DND-41 (cell line): ENCODE data around the gene SLC1A3.

Experiments
- ATAC-seq: fragments of 200-7000 bp; cut with Tn5 transposase; 3 replicates; pipeline ENCODE4 v1.9.1; 2021; ENCODE audit warnings: low read depth; ENCODE audit not compliant: insufficient read depth
- DNase-seq: peaks from one replicate; pipeline ENCODE4 v3.0.0-alpha.2; 2020
- H2AFZ ChIP-seq: 2 replicates; pipeline ENCODE4 v1.6.0; 2012; ENCODE audit warnings: low read depth, low read length
- H3K27ac ChIP-seq: 2 replicates; pipeline ENCODE4 v1.5.1; 2012; ENCODE audit warnings: low read length, inconsistent platforms
- H3K27me3 ChIP-seq: fragments of 200-600 bp; sonication (generic); 2 replicates; pipeline ENCODE4 v1.6.0; 2012; ENCODE audit warnings: low read length, mild to moderate bottlenecking, inconsistent platforms; ENCODE audit not compliant: insufficient read depth, poor library complexity
- H3K36me3 ChIP-seq: 2 replicates; pipeline ENCODE4 v1.5.1; 2012; ENCODE audit warnings: low read length, inconsistent platforms; ENCODE audit not compliant: insufficient read depth
- H3K4me1 ChIP-seq: 2 replicates; pipeline ENCODE4 v1.5.1; 2012; ENCODE audit warnings: mild to moderate bottlenecking, low read length; ENCODE audit not compliant: insufficient read depth
- H3K4me2 ChIP-seq: 2 replicates; pipeline ENCODE4 v1.6.0; 2012; ENCODE audit warnings: mild to moderate bottlenecking, moderate library complexity, low read length, inconsistent platforms; ENCODE audit not compliant: insufficient read depth
- H3K4me3 ChIP-seq, 2 experiments: fragments of 200-600 bp in 1 of 2; shearing (Covaris generic) in 1 of 2; 2 replicates each; pipeline ENCODE4 v1.5.1; 2012 to 2016; ENCODE audit warnings: inconsistent platforms in 2 of 2, low read length in 2 of 2, mild to moderate bottlenecking in 2 of 2, low read depth in 1 of 2, moderate library complexity in 1 of 2
- H3K79me2 ChIP-seq: 2 replicates; pipeline ENCODE4 v1.6.0; 2012; ENCODE audit warnings: low read length, inconsistent platforms; ENCODE audit not compliant: insufficient read depth
- H3K9ac ChIP-seq: 2 replicates; pipeline ENCODE4 v1.6.0; 2012; ENCODE audit warnings: low read depth, mild to moderate bottlenecking, inconsistent platforms, low read length, moderate library complexity
- H3K9me3 ChIP-seq: 2 replicates; pipeline ENCODE4 v1.5.1; 2012; ENCODE audit warnings: low read length, moderate library complexity, mild to moderate bottlenecking, inconsistent platforms; ENCODE audit not compliant: insufficient read depth, severe bottlenecking
- H4K20me1 ChIP-seq: 2 replicates; pipeline ENCODE4 v1.6.0; 2012; ENCODE audit warnings: low read length; ENCODE audit not compliant: insufficient read depth
- CTCF ChIP-seq: IDR thresholded peaks from 2 replicates; pipeline ENCODE4 v1.5.1; 2012; ENCODE audit warnings: borderline replicate concordance, low read length, moderate library complexity, mild to moderate bottlenecking; ENCODE audit not compliant: poor library complexity, severe bottlenecking; ENCODE audit errors: extremely low read depth
- EZH2 ChIP-seq: IDR thresholded peaks from 3 replicates; pipeline ENCODE4 v1.6.1; 2012; ENCODE audit warnings: borderline replicate concordance, low read depth, mild to moderate bottlenecking, moderate library complexity, low read length, inconsistent platforms; ENCODE audit not compliant: severe bottlenecking

SLC1A3 gene

GRCh38 chr5:36570301-36571095 is 35.9 kb upstream of the SLC1A3 start:
- Histone ChIP-seq H3K36me3 (no peaks in the 10 kb centered on the region), H3K27me3 (peaks cover 7% of the 10 kb centered on the region), H3K79me2 (no peaks in the 10 kb centered on the region), H3K4me2 (no peak overlapping the region), H4K20me1 (no peaks in the 10 kb centered on the region), H3K4me1 (no peaks in the 10 kb centered on the region), H3K27ac (no peak overlapping the region), H3K9ac (no peak overlapping the region), H3K9me3 (no peaks in the 10 kb centered on the region), H2AFZ (no peak overlapping the region), H3K4me3 (no peak overlapping the region)
- ATAC-seq: no peak
- TF ChIP-seq EZH2: no peak
- TF ChIP-seq CTCF: no peak
- DNase-seq: no peak

- no peak for ATAC-seq
- H2AFZ ChIP-seq: no peak overlapping the region
- H3K4me3 ChIP-seq: no peak overlapping the region
- H3K4me2 ChIP-seq: no peak overlapping the region
- DNase-seq: no peak
- no peaks in the 10 kb centered on the region for H3K79me2 ChIP-seq
- H3K4me1 ChIP-seq: no peaks in the 10 kb centered on the region
- TF ChIP-seq CTCF (no peak), EZH2 (no peak)
- no peaks in the 10 kb centered on the region for H4K20me1 ChIP-seq
- no peak overlapping the region for H3K9ac ChIP-seq
- peaks cover 7% of the 10 kb centered on the region for H3K27me3 ChIP-seq
- no peaks in the 10 kb centered on the region for H3K9me3 ChIP-seq
- H3K27ac ChIP-seq: no peak overlapping the region
- no peaks in the 10 kb centered on the region for H3K36me3 ChIP-seq
Observed at GRCh38 chr5:36571401-36572042, 34.9 kb upstream of the SLC1A3 start.

GRCh38 chr5:36573438-36573837 is 33.0 kb upstream of the SLC1A3 start:
- Histone ChIP-seq H3K9ac (no peak overlapping the region), H4K20me1 (no peaks in the 10 kb centered on the region), H3K79me2 (no peaks in the 10 kb centered on the region), H3K4me1 (no peaks in the 10 kb centered on the region), H3K36me3 (no peaks in the 10 kb centered on the region), H3K4me2 (no peak overlapping the region), H2AFZ (no peak overlapping the region), H3K27ac (no peak overlapping the region), H3K27me3 (peaks cover 7% of the 10 kb centered on the region), H3K4me3 (no peak overlapping the region), H3K9me3 (no peaks in the 10 kb centered on the region)
- DNase-seq: no peak
- TF ChIP-seq CTCF (no peak), EZH2 (no peak)
- no peak for ATAC-seq
